Breast epithelium (tissue), 3 donors: ENCODE measurements around the gene AKR1C2.

Source experiments
- CTCF ChIP-seq, 3 donors: fragments of 450-650 bp; IDR thresholded peaks; one replicate each; pipeline ENCODE4 v1.5.1; 2016 to 2017; ENCODE audit warnings: antibody characterized with exemption in 3 of 3, mild to moderate bottlenecking in 3 of 3, moderate library complexity in 3 of 3
- POLR2A ChIP-seq: fragments of 450-650 bp; IDR thresholded peaks from one replicate; pipeline ENCODE4 v1.6.1; 2016; ENCODE audit warnings: antibody characterized with exemption, mild to moderate bottlenecking, moderate library complexity

DNA sequence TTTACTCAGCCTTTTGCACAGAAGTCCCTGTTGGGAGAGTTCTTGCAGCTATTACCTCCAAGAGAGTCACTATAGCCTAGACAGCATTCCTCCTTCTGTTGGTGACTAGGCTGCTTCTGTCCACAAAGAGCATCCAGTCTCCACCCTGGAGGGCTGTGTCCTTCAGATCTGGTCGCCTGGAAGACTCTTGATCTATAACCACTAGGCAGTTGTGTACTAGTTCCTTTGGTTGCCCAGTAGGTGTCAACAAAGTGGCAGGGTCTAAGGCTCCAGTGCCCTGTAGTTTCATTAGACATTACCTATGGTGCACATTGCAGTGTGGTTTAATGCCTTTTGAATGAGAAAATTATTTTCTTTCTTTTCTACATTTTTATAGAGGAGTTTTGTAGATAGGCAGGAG is 11.3 kb upstream of the AKR1C2 start:
- no peak for TF ChIP-seq POLR2A
- TF ChIP-seq CTCF (IDR thresholded peaks at IDR 0.05), result no peak
